H9 (cell line): Measurements from ENCODE around the gene AP4S1. TPM values are rescaled to one million over a fixed set of nuclear protein-coding genes. Genes with fewer than 3 reads are reported as not detected.

Experiments
- DNase-seq: peaks from one replicate; pipeline ENCODE4 v3.0.0-alpha.2; 2017
- H2AFZ ChIP-seq: one replicate; pipeline ENCODE4 v1.6.1; 2013; ENCODE audit warnings: mild to moderate bottlenecking, low read length, control low read depth, moderate library complexity
- H2AK5ac ChIP-seq: 2 replicates; pipeline ENCODE4 v1.6.1; 2013; ENCODE audit warnings: low read length, control low read depth, mixed read lengths; ENCODE audit not compliant: insufficient read length
- H2BK120ac ChIP-seq: one replicate; pipeline ENCODE4 v1.6.1; 2013; ENCODE audit warnings: low read depth, mild to moderate bottlenecking, low read length, control low read depth, inconsistent platforms; ENCODE audit not compliant: poor library complexity, severe bottlenecking
- H2BK12ac ChIP-seq: 2 replicates; pipeline ENCODE4 v1.6.1; 2013; ENCODE audit warnings: low read length, control low read depth, mixed read lengths, low read depth; ENCODE audit not compliant: insufficient read length
- H2BK15ac ChIP-seq: 2 replicates; pipeline ENCODE4 v1.6.1; 2013; ENCODE audit warnings: low read depth, low read length, control low read depth
- H2BK20ac ChIP-seq: one replicate; pipeline ENCODE4 v1.6.1; 2013; ENCODE audit warnings: low read depth, mild to moderate bottlenecking, low read length, control low read depth, inconsistent platforms; ENCODE audit not compliant: poor library complexity, severe bottlenecking
- H2BK5ac ChIP-seq: 2 replicates; pipeline ENCODE4 v1.6.1; 2013; ENCODE audit warnings: low read length, control low read depth, mixed read lengths; ENCODE audit not compliant: insufficient read length
- H3K14ac ChIP-seq: 2 replicates; pipeline ENCODE4 v1.6.1; 2013; ENCODE audit warnings: low read length, control low read depth; ENCODE audit not compliant: insufficient read depth
- H3K18ac ChIP-seq: 2 replicates; pipeline ENCODE4 v1.6.1; 2013; ENCODE audit warnings: low read depth, mild to moderate bottlenecking, mixed read lengths, low read length, control low read depth; ENCODE audit not compliant: insufficient read length
- H3K23ac ChIP-seq: 2 replicates; pipeline ENCODE4 v1.6.1; 2013; ENCODE audit warnings: low read length, control low read depth, mixed read lengths, low read depth; ENCODE audit not compliant: insufficient read length
- H3K23me2 ChIP-seq: 2 replicates; pipeline ENCODE4 v1.6.1; 2013; ENCODE audit warnings: low read depth, mild to moderate bottlenecking, mixed read lengths, low read length, control low read depth; ENCODE audit not compliant: insufficient read length, poor library complexity, severe bottlenecking
- H3K27ac ChIP-seq: 2 replicates; pipeline ENCODE4 v1.5.1; 2013; ENCODE audit warnings: low read length, control low read depth, mixed read lengths, low read depth; ENCODE audit not compliant: insufficient read length
- H3K27me3 ChIP-seq: 2 replicates; pipeline ENCODE4 v1.6.1; 2013; ENCODE audit warnings: low read length, control low read depth, inconsistent platforms; ENCODE audit not compliant: insufficient read depth
- H3K4ac ChIP-seq: 2 replicates; pipeline ENCODE4 v1.6.1; 2013; ENCODE audit warnings: low read depth, mild to moderate bottlenecking, control low read depth, inconsistent platforms, low read length, moderate library complexity
- H3K4me1 ChIP-seq: 2 replicates; pipeline ENCODE4 v1.6.1; 2013; ENCODE audit warnings: low read length, control low read depth, inconsistent platforms; ENCODE audit not compliant: insufficient read depth
- H3K4me2 ChIP-seq: 2 replicates; pipeline ENCODE4 v1.6.1; 2013; ENCODE audit warnings: low read length, control low read depth, mixed read lengths; ENCODE audit not compliant: insufficient read length, insufficient read depth
- H3K56ac ChIP-seq: 2 replicates; pipeline ENCODE4 v1.6.1; 2013; ENCODE audit warnings: low read depth, mild to moderate bottlenecking, mixed read lengths, low read length, control low read depth; ENCODE audit not compliant: insufficient read length
- H3K79me1 ChIP-seq: 2 replicates; pipeline ENCODE4 v1.6.1; 2013; ENCODE audit warnings: low read depth, mild to moderate bottlenecking, moderate library complexity, low read length, control low read depth, inconsistent platforms; ENCODE audit not compliant: insufficient read depth, poor library complexity, severe bottlenecking
- H3K79me2 ChIP-seq: 2 replicates; pipeline ENCODE4 v1.6.1; 2013; ENCODE audit warnings: low read length, control low read depth, inconsistent platforms; ENCODE audit not compliant: insufficient read depth
- H3K9ac ChIP-seq: 2 replicates; pipeline ENCODE4 v1.6.1; 2013; ENCODE audit warnings: low read length, control low read depth, mixed read lengths; ENCODE audit not compliant: insufficient read length; ENCODE audit errors: extremely low read depth
- H3K9me3 ChIP-seq: one replicate; pipeline ENCODE4 v1.6.1; 2013; ENCODE audit warnings: low read depth, low read length, inconsistent platforms; ENCODE audit not compliant: control insufficient read depth
- H3T11ph ChIP-seq: one replicate; pipeline ENCODE4 v1.6.1; 2013; ENCODE audit warnings: mild to moderate bottlenecking, low read length, control low read depth, inconsistent platforms
- H4K20me1 ChIP-seq: one replicate; pipeline ENCODE4 v1.6.1; 2013; ENCODE audit not compliant: control insufficient read depth, insufficient read length, insufficient read depth
- H4K5ac ChIP-seq: 2 replicates; pipeline ENCODE4 v1.6.1; 2013; ENCODE audit warnings: low read depth, mild to moderate bottlenecking, mixed read lengths, low read length, control low read depth; ENCODE audit not compliant: insufficient read length
- H4K8ac ChIP-seq: replicated peaks from 2 replicates; pipeline ENCODE4 v1.6.1; 2013; ENCODE audit warnings: low read length, control low read depth, mixed read lengths, low read depth; ENCODE audit not compliant: insufficient read length
- H4K91ac ChIP-seq: 2 replicates; pipeline ENCODE4 v1.6.1; 2013; ENCODE audit warnings: low read depth, mild to moderate bottlenecking, moderate library complexity, mixed read lengths, low read length, control low read depth; ENCODE audit not compliant: insufficient read length
- H3K27ac Mint-ChIP-seq, 3 experiments: 2 replicates in 2 of 3; 3 replicates in 1 of 3; pipeline ENCODE4 v1.8.0; 2020 to 2021; ENCODE audit warnings: mixed read lengths in 3 of 3, mild to moderate bottlenecking in 1 of 3, moderate library complexity in 1 of 3
- H3K27me3 Mint-ChIP-seq: 2 replicates; pipeline ENCODE4 v1.8.0; 2021; ENCODE audit warnings: low read depth, mild to moderate bottlenecking, moderate library complexity, mixed read lengths
- H3K36me3 Mint-ChIP-seq, 3 experiments: 2 replicates in 2 of 3; 3 replicates in 1 of 3; pipeline ENCODE4 v1.8.0; 2020 to 2021; ENCODE audit warnings: low read depth in 3 of 3, mixed read lengths in 3 of 3; ENCODE audit not compliant: insufficient read depth in 1 of 3
- H3K4me1 Mint-ChIP-seq, 2 experiments: 2 replicates each; pipeline ENCODE4 v1.8.0; 2020; ENCODE audit warnings: mixed read lengths in 2 of 2
- H3K4me3 Mint-ChIP-seq, 2 experiments: 2 replicates in 1 of 2; 3 replicates in 1 of 2; pipeline ENCODE4 v1.8.0; 2020 to 2021; ENCODE audit warnings: mild to moderate bottlenecking in 2 of 2, mixed read lengths in 2 of 2, moderate library complexity in 1 of 2
- H3K9me3 Mint-ChIP-seq, 2 experiments: 2 replicates in 1 of 2; 3 replicates in 1 of 2; pipeline ENCODE4 v1.8.0; 2020; ENCODE audit warnings: mild to moderate bottlenecking in 2 of 2, mixed read lengths in 2 of 2, moderate library complexity in 1 of 2
- WGBS: extraction: QIAGEN DNeasy Blood & Tissue Kit; methylation state at CpG from one replicate; pipeline ENCODE4 v1.1.7; 2013; ENCODE audit warnings: missing lambda C conversion rate, low lambda C conversion rate, mixed read lengths; ENCODE audit not compliant: insufficient read length; ENCODE audit errors: extremely low coverage; 5-methylcytosine and 5-hydroxymethylcytosine counted together
- total RNA-seq: library from RNA; stranded (reverse); gene quantifications from 2 replicates; pipeline ENCODE4 v1.2.1, GENCODE V29; 2021
- TF ChIP-seq, protein P1 (sequence below): fragments of 200-600 bp; sonication (generic); conservative IDR thresholded peaks from 3 replicates; pipeline ENCODE4 v1.8.0; 2021; ENCODE audit warnings: antibody characterized with exemption, mild to moderate bottlenecking

Gene AP4S1
- total RNA-seq, 1 experiment from 2014 or later: 13.7 TPM

DNA sequence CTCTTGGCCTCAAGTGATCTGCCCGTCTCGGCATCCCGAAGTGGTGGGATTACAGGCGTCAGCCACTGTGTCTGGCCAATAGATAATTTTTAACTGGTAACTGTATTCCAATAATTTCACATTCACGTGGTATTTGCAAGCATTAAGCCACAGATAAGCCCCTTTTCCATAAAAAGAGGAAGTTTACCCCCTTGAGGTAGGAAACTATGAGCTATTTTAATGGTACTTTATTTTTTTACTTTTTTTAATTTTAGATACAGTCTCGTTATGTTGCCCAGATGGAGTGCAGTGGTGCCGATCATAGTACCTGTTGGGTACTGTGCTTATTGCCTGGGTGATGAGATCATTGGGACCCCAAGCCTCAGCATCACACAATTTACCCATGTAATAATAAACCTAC, 42.9 kb upstream of the AP4S1 start:
- H3K9me3 Mint-ChIP-seq: no peaks in the 10 kb centered on the region

More for the DNA sequence above, 42.9 kb upstream of the AP4S1 start:
- peaks cover 5% of the 10 kb centered on the region for H3K79me1 ChIP-seq
- H2AFZ ChIP-seq: no peak overlapping the region
- H4K91ac ChIP-seq: no peak overlapping the region
- no peak overlapping the region for H3K23ac ChIP-seq
- H3K27ac ChIP-seq: no peak overlapping the region
- H3K36me3 Mint-ChIP-seq: peaks cover 0 to 6% (median 1%) of the 10 kb centered on the region in 3 experiments; a peak in 3 of 7 replicates
- H3K4me1 ChIP-seq: no peaks in the 10 kb centered on the region
- H3K27me3 Mint-ChIP-seq: no peaks in the 10 kb centered on the region
- H2AK5ac ChIP-seq: no peak overlapping the region
- H3K18ac ChIP-seq: no peak overlapping the region
- no peaks in the 10 kb centered on the region for H3K9me3 ChIP-seq
- no peaks in the 10 kb centered on the region for H3K27me3 ChIP-seq
- no peaks in the 10 kb centered on the region for H3K23me2 ChIP-seq
- H2BK20ac ChIP-seq: no peak overlapping the region
- no peak overlapping the region for H3K56ac ChIP-seq
- TF ChIP-seq, protein P1, sequence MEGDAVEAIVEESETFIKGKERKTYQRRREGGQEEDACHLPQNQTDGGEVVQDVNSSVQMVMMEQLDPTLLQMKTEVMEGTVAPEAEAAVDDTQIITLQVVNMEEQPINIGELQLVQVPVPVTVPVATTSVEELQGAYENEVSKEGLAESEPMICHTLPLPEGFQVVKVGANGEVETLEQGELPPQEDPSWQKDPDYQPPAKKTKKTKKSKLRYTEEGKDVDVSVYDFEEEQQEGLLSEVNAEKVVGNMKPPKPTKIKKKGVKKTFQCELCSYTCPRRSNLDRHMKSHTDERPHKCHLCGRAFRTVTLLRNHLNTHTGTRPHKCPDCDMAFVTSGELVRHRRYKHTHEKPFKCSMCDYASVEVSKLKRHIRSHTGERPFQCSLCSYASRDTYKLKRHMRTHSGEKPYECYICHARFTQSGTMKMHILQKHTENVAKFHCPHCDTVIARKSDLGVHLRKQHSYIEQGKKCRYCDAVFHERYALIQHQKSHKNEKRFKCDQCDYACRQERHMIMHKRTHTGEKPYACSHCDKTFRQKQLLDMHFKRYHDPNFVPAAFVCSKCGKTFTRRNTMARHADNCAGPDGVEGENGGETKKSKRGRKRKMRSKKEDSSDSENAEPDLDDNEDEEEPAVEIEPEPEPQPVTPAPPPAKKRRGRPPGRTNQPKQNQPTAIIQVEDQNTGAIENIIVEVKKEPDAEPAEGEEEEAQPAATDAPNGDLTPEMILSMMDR: no peak
- H2BK15ac ChIP-seq: no peak overlapping the region
- DNase-seq: no peak
- no CpG with 5 or more reads among the region's 7 CpGs for WGBS
- H3K4me2 ChIP-seq: no peak overlapping the region
- H3K27ac Mint-ChIP-seq: no peak overlapping the region
- H3K4me3 Mint-ChIP-seq: no peak overlapping the region
- no peak overlapping the region for H2BK12ac ChIP-seq
- no peak overlapping the region for H4K5ac ChIP-seq
- H3K14ac ChIP-seq: no peak overlapping the region
- peaks cover 8 to 9% of the 10 kb centered on the region in 2 experiments; a peak in 3 of 4 replicates for H3K4me1 Mint-ChIP-seq
- no peak overlapping the region for H3K9ac ChIP-seq
- no peak overlapping the region for H3K4ac ChIP-seq
- no peak overlapping the region for H2BK120ac ChIP-seq
- no peak overlapping the region for H4K8ac ChIP-seq
- no peak overlapping the region for H2BK5ac ChIP-seq
- H4K20me1 ChIP-seq: no peaks in the 10 kb centered on the region
- peaks cover 9% of the 10 kb centered on the region; the same call in 1 of the 2 replicates for H3K79me2 ChIP-seq
- H3T11ph ChIP-seq: no peak overlapping the region
